ENCODE results near the gene WSCD2. TPM values are rescaled to one million over a fixed set of nuclear protein-coding genes. Genes with fewer than 3 reads are reported as not detected.

Gene WSCD2
- total RNA-seq, 2 donors from 2014 or later: 0.26 to 1.3 TPM

DNA sequence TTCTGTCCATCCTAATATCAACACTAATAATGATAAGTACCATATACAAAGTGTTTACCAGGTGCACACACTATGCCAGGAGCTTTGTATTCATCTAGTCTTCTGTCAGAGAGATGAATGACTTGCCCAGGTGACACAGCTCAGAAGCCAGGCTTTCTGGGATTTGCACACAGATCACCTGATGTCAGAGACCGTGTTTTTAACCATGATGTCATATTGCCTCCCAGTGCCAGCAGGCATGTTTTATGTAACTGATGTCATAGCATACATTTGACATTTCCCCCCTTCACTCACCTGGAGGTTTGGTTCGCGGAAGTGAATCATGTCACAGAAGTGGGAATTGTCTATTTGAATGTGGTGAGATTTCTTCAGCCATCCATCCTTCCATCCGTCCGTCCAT lies 5.7 kb downstream of the WSCD2 start:
- WGBS, 2 donors: 82 to 83% methylated on average over 5 of the region's 5 CpGs
- intact Hi-C loops (cut with DNase I): no loop called here
- DNase-seq (no peak), ATAC-seq (no peak)
- no peak overlapping the region for H3K27ac ChIP-seq
- H3K4me1 ChIP-seq: peaks cover 2% of the 10 kb centered on the region
- H3K4me3 ChIP-seq: no peak overlapping the region
- H3K9me3 ChIP-seq: no peaks in the 10 kb centered on the region
- peaks cover 0 to 3% of the 10 kb centered on the region in 2 donors for H3K27me3 ChIP-seq
- TF ChIP-seq, protein P1, sequence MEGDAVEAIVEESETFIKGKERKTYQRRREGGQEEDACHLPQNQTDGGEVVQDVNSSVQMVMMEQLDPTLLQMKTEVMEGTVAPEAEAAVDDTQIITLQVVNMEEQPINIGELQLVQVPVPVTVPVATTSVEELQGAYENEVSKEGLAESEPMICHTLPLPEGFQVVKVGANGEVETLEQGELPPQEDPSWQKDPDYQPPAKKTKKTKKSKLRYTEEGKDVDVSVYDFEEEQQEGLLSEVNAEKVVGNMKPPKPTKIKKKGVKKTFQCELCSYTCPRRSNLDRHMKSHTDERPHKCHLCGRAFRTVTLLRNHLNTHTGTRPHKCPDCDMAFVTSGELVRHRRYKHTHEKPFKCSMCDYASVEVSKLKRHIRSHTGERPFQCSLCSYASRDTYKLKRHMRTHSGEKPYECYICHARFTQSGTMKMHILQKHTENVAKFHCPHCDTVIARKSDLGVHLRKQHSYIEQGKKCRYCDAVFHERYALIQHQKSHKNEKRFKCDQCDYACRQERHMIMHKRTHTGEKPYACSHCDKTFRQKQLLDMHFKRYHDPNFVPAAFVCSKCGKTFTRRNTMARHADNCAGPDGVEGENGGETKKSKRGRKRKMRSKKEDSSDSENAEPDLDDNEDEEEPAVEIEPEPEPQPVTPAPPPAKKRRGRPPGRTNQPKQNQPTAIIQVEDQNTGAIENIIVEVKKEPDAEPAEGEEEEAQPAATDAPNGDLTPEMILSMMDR (IDR thresholded peaks at IDR 0.05): no peak
- TF ChIP-seq POLR2A (IDR thresholded peaks at IDR 0.05): no peak
- H3K36me3 ChIP-seq (replicated peaks in 1 of 2; ENCODE audit: insufficient read depth in 1 of 2, low read depth in 2 of 2): no peaks in the 10 kb centered on the region

GRCh38 chr12:108135627-108136026 lies 6.5 kb downstream of the WSCD2 start:
- 80 to 100% methylated on average over 1 of the region's 1 CpG for WGBS, 2 donors
- Histone ChIP-seq H3K27ac (no peak overlapping the region), H3K27me3 (no peaks in the 10 kb centered on the region), H3K9me3 (no peaks in the 10 kb centered on the region), H3K4me1 (no peaks in the 10 kb centered on the region), H3K4me3 (no peak overlapping the region), H3K36me3 (replicated peaks in 1 of 2; ENCODE audit: insufficient read depth in 1 of 2, low read depth in 2 of 2) (no peaks in the 10 kb centered on the region)
- TF ChIP-seq, protein P1 (IDR thresholded peaks at IDR 0.05): no peak
- TF ChIP-seq POLR2A (IDR thresholded peaks at IDR 0.05): no peak
- intact Hi-C loops (cut with DNase I): no loop called here
- ATAC-seq (no peak), DNase-seq (no peak)

GRCh38 chr12:108136697-108137096 lies 7.6 kb downstream of the WSCD2 start:
- TF ChIP-seq POLR2A (IDR thresholded peaks at IDR 0.05): no peak
- TF ChIP-seq, protein P1 (IDR thresholded peaks at IDR 0.05): no peak
- no peak overlapping the region for H3K4me3 ChIP-seq
- no peak overlapping the region for H3K27ac ChIP-seq
- H3K36me3 ChIP-seq (replicated peaks in 1 of 2; ENCODE audit: insufficient read depth in 1 of 2, low read depth in 2 of 2): no peaks in the 10 kb centered on the region
- no peaks in the 10 kb centered on the region for H3K27me3 ChIP-seq
- WGBS, 2 donors: 23 to 54% methylated on average over 6 of the region's 6 CpGs
- intact Hi-C loops (cut with DNase I): no loop called here
- no peaks in the 10 kb centered on the region for H3K9me3 ChIP-seq
- no peak for DNase-seq
- no peaks in the 10 kb centered on the region for H3K4me1 ChIP-seq
- ATAC-seq: no peak

DNA sequence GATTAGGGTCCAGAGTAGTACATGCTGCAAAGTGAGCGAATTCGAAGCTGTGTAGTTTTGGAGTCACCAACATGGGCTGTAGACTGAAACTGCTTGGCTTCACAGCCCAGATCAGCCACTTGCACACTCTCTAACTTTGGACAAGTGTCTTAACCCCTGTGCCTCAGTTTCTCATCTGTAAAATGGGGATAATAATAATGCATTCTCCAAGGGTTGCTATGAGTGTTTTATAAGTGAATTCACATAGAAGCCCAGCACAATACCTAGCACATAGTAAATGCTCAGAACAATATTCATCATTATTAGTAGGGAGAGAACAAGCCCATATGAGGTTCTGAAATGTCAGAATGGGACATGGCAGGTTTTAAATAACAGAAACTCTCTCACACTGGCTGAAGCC lies 10.4 kb downstream of the WSCD2 start:
- H3K4me3 ChIP-seq: no peak overlapping the region
- intact Hi-C loops (cut with DNase I): no loop called here
- no peaks in the 10 kb centered on the region for H3K27me3 ChIP-seq
- no peaks in the 10 kb centered on the region for H3K9me3 ChIP-seq
- 66 to 73% methylated on average over 2 of the region's 2 CpGs for WGBS, 2 donors
- DNase-seq (no peak), ATAC-seq (no peak)
- H3K27ac ChIP-seq: no peak overlapping the region
- H3K4me1 ChIP-seq: no peaks in the 10 kb centered on the region
- H3K36me3 ChIP-seq (replicated peaks in 1 of 2; ENCODE audit: insufficient read depth in 1 of 2, low read depth in 2 of 2): no peaks in the 10 kb centered on the region
- TF ChIP-seq POLR2A (IDR thresholded peaks at IDR 0.05): no peak
- TF ChIP-seq, protein P1 (IDR thresholded peaks at IDR 0.05): no peak

GRCh38 chr12:108140501-108140900 lies 11.4 kb downstream of the WSCD2 start:
- no peaks in the 10 kb centered on the region for H3K4me1 ChIP-seq
- H3K9me3 ChIP-seq: no peaks in the 10 kb centered on the region
- no peaks in the 10 kb centered on the region for H3K36me3 ChIP-seq (replicated peaks in 1 of 2; ENCODE audit: insufficient read depth in 1 of 2, low read depth in 2 of 2)
- intact Hi-C loops (cut with DNase I): no loop called here
- TF ChIP-seq, protein P1 (IDR thresholded peaks at IDR 0.05): no peak
- TF ChIP-seq POLR2A (IDR thresholded peaks at IDR 0.05): no peak
- no peaks in the 10 kb centered on the region for H3K27me3 ChIP-seq
- no peak for DNase-seq
- H3K4me3 ChIP-seq: no peak overlapping the region
- H3K27ac ChIP-seq: no peak overlapping the region
- WGBS, 2 donors: 36 to 50% methylated on average over 5 of the region's 5 CpGs
- ATAC-seq: no peak

Measured in body of pancreas (tissue), 4 donors.